Neural cell (in vitro differentiated cells): ENCODE data around the gene RBM20. TPM values are rescaled to one million over a fixed set of nuclear protein-coding genes. Genes with fewer than 3 reads are reported as not detected.

Source experiments
- H2AFZ ChIP-seq: fragments of 200-600, 300-800 bp; sonication (generic), shearing (Covaris generic); 2 replicates; pipeline ENCODE4 v1.6.0; 2014; ENCODE audit warnings: low read depth, mild to moderate bottlenecking, antibody characterized with exemption, low read length, moderate library complexity
- H3F3A ChIP-seq: fragments of 200-600 bp; shearing (Covaris generic); 2 replicates; pipeline ENCODE4 v1.6.1; 2016; ENCODE audit warnings: mild to moderate bottlenecking, moderate library complexity, mixed read lengths, antibody characterized with exemption, low read length; ENCODE audit not compliant: insufficient read depth, poor library complexity, severe bottlenecking
- H3K27ac ChIP-seq: fragments of 200-600, 300-800 bp; sonication (generic), shearing (Covaris generic); 2 replicates; pipeline ENCODE4 v1.5.1; 2014; ENCODE audit warnings: mild to moderate bottlenecking, low read length, moderate library complexity
- H3K27me3 ChIP-seq: fragments of 300-800, 200-600 bp; sonication (generic), shearing (Covaris generic); 2 replicates; pipeline ENCODE4 v1.6.0; 2014; ENCODE audit warnings: mild to moderate bottlenecking, low read depth, low read length, moderate library complexity; ENCODE audit not compliant: insufficient read depth
- H3K36me3 ChIP-seq: fragments of 300-800, 200-600 bp; sonication (generic), shearing (Covaris generic); 2 replicates; pipeline ENCODE4 v1.5.1; 2014; ENCODE audit warnings: mild to moderate bottlenecking, antibody characterized with exemption, low read length, moderate library complexity; ENCODE audit not compliant: insufficient read depth
- H3K4me2 ChIP-seq: fragments of 300-800, 200-600 bp; sonication (generic), shearing (Covaris generic); 2 replicates; pipeline ENCODE4 v1.6.0; 2014; ENCODE audit warnings: mild to moderate bottlenecking, low read length
- H3K4me3 ChIP-seq: fragments of 300-800, 200-600 bp; sonication (generic), shearing (Covaris generic); 2 replicates; pipeline ENCODE4 v1.5.1; 2014; ENCODE audit warnings: mild to moderate bottlenecking, low read length, moderate library complexity
- H3K79me2 ChIP-seq: fragments of 200-600 bp; shearing (Covaris generic); replicated peaks from 2 replicates; pipeline ENCODE4 v1.6.0; 2014; ENCODE audit warnings: mild to moderate bottlenecking, low read length, moderate library complexity; ENCODE audit not compliant: insufficient read depth
- H3K9ac ChIP-seq: fragments of 300-800, 200-600 bp; sonication (generic), shearing (Covaris generic); 2 replicates; pipeline ENCODE4 v1.6.1; 2016; ENCODE audit warnings: mild to moderate bottlenecking, low read length, mixed read lengths
- H3K9me2 ChIP-seq: fragments of 200-600 bp; shearing (Covaris generic); 2 replicates; pipeline ENCODE4 v1.6.1; 2016; ENCODE audit warnings: mild to moderate bottlenecking, low read length, mixed read lengths; ENCODE audit not compliant: insufficient read depth
- H3K9me3 ChIP-seq: fragments of 200-600, 300-800 bp; sonication (generic), shearing (Covaris generic); 2 replicates; pipeline ENCODE4 v1.6.1; 2016; ENCODE audit warnings: mild to moderate bottlenecking, mixed run types, low read length, moderate library complexity, mixed read lengths
- H4K20me1 ChIP-seq: fragments of 200-600 bp; shearing (Covaris generic); 2 replicates; pipeline ENCODE4 v1.6.1; 2016; ENCODE audit warnings: mild to moderate bottlenecking, mixed run types; ENCODE audit not compliant: insufficient read depth
- EP300 ChIP-seq: fragments of 450-650 bp; conservative IDR thresholded peaks from 2 replicates; pipeline ENCODE4 v1.6.1; 2014; ENCODE audit warnings: antibody characterized with exemption, mild to moderate bottlenecking, moderate library complexity; ENCODE audit not compliant: poor library complexity, severe bottlenecking
- EZH2 ChIP-seq: fragments of 200-600, 300-800 bp; shearing (Covaris generic), sonication (generic); IDR thresholded peaks from 2 replicates; pipeline ENCODE4 v1.6.1; 2014; ENCODE audit warnings: antibody characterized with exemption, low read length, borderline replicate concordance, mild to moderate bottlenecking; ENCODE audit not compliant: insufficient read depth, poor library complexity, severe bottlenecking
- MXI1 ChIP-seq: fragments of 450-650 bp; conservative IDR thresholded peaks from 2 replicates; pipeline ENCODE4 v1.6.1; 2014; ENCODE audit warnings: antibody characterized with exemption, mild to moderate bottlenecking; ENCODE audit not compliant: poor library complexity, severe bottlenecking
- POLR2AphosphoS5 ChIP-seq: IDR thresholded peaks from 2 replicates; pipeline ENCODE4 v1.6.1; 2012
- RAD21 ChIP-seq: fragments of 450-650 bp; conservative IDR thresholded peaks from 2 replicates; pipeline ENCODE4 v1.6.1; 2014; ENCODE audit warnings: antibody characterized with exemption, mild to moderate bottlenecking, moderate library complexity
- REST ChIP-seq: IDR thresholded peaks from 2 replicates; pipeline ENCODE4 v1.6.1; 2012; ENCODE audit warnings: borderline replicate concordance
- SMC3 ChIP-seq: fragments of 450-650 bp; conservative IDR thresholded peaks from 2 replicates; pipeline ENCODE4 v1.6.1; 2014; ENCODE audit warnings: antibody characterized with exemption, mild to moderate bottlenecking, moderate library complexity; ENCODE audit not compliant: poor library complexity
- TAF1 ChIP-seq: IDR thresholded peaks from 2 replicates; pipeline ENCODE4 v1.6.1; 2012; ENCODE audit warnings: low read depth
- polyA plus RNA-seq: library from polyadenylated mRNA; depleted of rRNA; stranded (reverse); fragments of >200 nt; gene quantifications from 2 replicates; pipeline ENCODE4 v1.2.3, GENCODE V29; 2014
- TF ChIP-seq, protein P1 (sequence below): fragments of 450-650 bp; IDR thresholded peaks from 2 replicates; pipeline ENCODE4 v1.5.1; 2014; ENCODE audit warnings: antibody characterized with exemption, mild to moderate bottlenecking, moderate library complexity; ENCODE audit not compliant: poor library complexity, severe bottlenecking

The RBM20 gene
- polyA plus RNA-seq, 1 donor from 2014 or later, result 0.07 TPM

DNA sequence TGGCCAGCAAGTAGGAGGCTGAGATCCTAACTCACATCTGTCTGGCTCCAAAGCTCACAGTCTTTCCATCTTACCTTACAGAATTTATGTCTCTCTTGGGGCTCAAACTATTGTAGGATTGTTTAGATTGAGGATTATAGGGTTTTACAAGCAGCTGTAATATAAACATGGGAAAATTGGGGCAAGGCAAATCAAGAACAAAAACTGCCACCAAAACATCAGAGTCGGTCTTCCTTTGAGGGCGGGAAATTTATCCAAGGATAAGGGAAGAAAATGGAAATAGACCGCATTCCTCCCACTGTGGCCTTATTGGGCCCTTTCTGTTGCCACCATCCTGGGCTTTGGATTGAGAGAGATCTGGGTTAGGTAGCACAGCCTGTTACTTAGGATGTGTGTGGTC lies 22.5 kb downstream of the RBM20 start:
- H3K4me3 ChIP-seq, result no peak overlapping the region
- H3K27me3 ChIP-seq, result peaks cover 9% of the 10 kb centered on the region
- H3K9me2 ChIP-seq, result no peaks in the 10 kb centered on the region
- no peaks in the 10 kb centered on the region for H4K20me1 ChIP-seq
- H3K27ac ChIP-seq, result no peak overlapping the region
- no peaks in the 10 kb centered on the region for H3F3A ChIP-seq
- no peaks in the 10 kb centered on the region for H3K36me3 ChIP-seq
- H2AFZ ChIP-seq, result no peak overlapping the region
- no peaks in the 10 kb centered on the region for H3K79me2 ChIP-seq
- no peak overlapping the region for H3K4me2 ChIP-seq
- no peaks in the 10 kb centered on the region for H3K9me3 ChIP-seq
- TF ChIP-seq MXI1 (no peak), EP300 (no peak), TAF1 (no peak), REST (no peak), RAD21 (no peak), SMC3 (no peak), EZH2 (no peak), POLR2AphosphoS5 (no peak)
- TF ChIP-seq, protein P1, sequence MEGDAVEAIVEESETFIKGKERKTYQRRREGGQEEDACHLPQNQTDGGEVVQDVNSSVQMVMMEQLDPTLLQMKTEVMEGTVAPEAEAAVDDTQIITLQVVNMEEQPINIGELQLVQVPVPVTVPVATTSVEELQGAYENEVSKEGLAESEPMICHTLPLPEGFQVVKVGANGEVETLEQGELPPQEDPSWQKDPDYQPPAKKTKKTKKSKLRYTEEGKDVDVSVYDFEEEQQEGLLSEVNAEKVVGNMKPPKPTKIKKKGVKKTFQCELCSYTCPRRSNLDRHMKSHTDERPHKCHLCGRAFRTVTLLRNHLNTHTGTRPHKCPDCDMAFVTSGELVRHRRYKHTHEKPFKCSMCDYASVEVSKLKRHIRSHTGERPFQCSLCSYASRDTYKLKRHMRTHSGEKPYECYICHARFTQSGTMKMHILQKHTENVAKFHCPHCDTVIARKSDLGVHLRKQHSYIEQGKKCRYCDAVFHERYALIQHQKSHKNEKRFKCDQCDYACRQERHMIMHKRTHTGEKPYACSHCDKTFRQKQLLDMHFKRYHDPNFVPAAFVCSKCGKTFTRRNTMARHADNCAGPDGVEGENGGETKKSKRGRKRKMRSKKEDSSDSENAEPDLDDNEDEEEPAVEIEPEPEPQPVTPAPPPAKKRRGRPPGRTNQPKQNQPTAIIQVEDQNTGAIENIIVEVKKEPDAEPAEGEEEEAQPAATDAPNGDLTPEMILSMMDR, result no peak
- no peak overlapping the region for H3K9ac ChIP-seq

- no peak overlapping the region for H3K4me3 ChIP-seq
- H2AFZ ChIP-seq, result no peak overlapping the region
- H3K27me3 ChIP-seq, result peaks cover 21% of the 10 kb centered on the region
- no peak overlapping the region for H3K9ac ChIP-seq
- no peak overlapping the region for H3K4me2 ChIP-seq
- TF ChIP-seq POLR2AphosphoS5 (no peak), EP300 (no peak), SMC3 (no peak), EZH2 (no peak), REST (no peak), MXI1 (no peak), RAD21 (no peak)
- no peaks in the 10 kb centered on the region for H3K9me2 ChIP-seq
- H3K9me3 ChIP-seq, result no peaks in the 10 kb centered on the region
- H3F3A ChIP-seq, result no peaks in the 10 kb centered on the region
- H3K36me3 ChIP-seq, result no peaks in the 10 kb centered on the region
- no peaks in the 10 kb centered on the region for H4K20me1 ChIP-seq
- no peak overlapping the region for H3K27ac ChIP-seq
- no peaks in the 10 kb centered on the region for H3K79me2 ChIP-seq
Observed at GRCh38 chr10:110667620-110668343, 23.6 kb downstream of the RBM20 start.
